ENCODE results near the gene COL5A3.

GRCh38 chr19:10013834-10014618 lies 3.7 kb upstream of the COL5A3 start:
- TF ChIP-seq CTCF (IDR thresholded peaks at IDR 0.05; ENCODE audit: insufficient read depth, low read length, poor library complexity, severe bottlenecking) (no peak), EZH2phosphoT487 (conservative IDR thresholded peaks at IDR 0.05; ENCODE audit: low read length) (no peak)

Measured in SU-DHL-6 (cell line).